T-helper 17 cell (primary cell): ENCODE results near the gene OR6C4. TPM values are rescaled to one million over a fixed set of nuclear protein-coding genes. Genes with fewer than 3 reads are reported as not detected.

Experiments
- total RNA-seq, 4 donors: library from RNA in 2 of 4; stranded (reverse) in 2 of 4; gene quantifications; one replicate each; pipeline ENCODE4 v1.2.3 and lab custom pipeline; 2022 to 2026

OR6C4 gene
- total RNA-seq, 2 donors from 2014 or later = not detected

Other genes with a start within 250 kb of the OR6C4 start
- not detected for gene OR6C1, start 235.3 kb upstream of the OR6C4 start, total RNA-seq
- gene OR6C3, start 218.9 kb upstream of the OR6C4 start, total RNA-seq = not detected
- not detected for gene OR6C75, start 186.6 kb upstream of the OR6C4 start, total RNA-seq
- not detected for gene OR6C65, start 149.1 kb upstream of the OR6C4 start, total RNA-seq
- gene OR6C76, start 123.3 kb upstream of the OR6C4 start, total RNA-seq = not detected
- gene OR6C2, start 105.5 kb upstream of the OR6C4 start, total RNA-seq = not detected
- gene OR6C70, start 79.5 kb upstream of the OR6C4 start, total RNA-seq = under 1 TPM in 1 of 2 donors, not detected in 1; 0.52 TPM
- not detected for gene OR6C68, start 57.2 kb upstream of the OR6C4 start, total RNA-seq
- gene OR2AP1, start 22.9 kb downstream of the OR6C4 start, total RNA-seq = under 1 TPM in 1 of 2 donors, not detected in 1; 0.30 TPM
- gene OR10P1, start 87.3 kb downstream of the OR6C4 start, total RNA-seq = not detected
- gene ITGA7, start 158.3 kb downstream of the OR6C4 start, total RNA-seq = 1 to 10 TPM in 1 of 2 donors, under 1 TPM in 1; 0.70 to 1.4 TPM
- gene BLOC1S1, start 166.4 kb downstream of the OR6C4 start, total RNA-seq = 10 to 100 TPM; 41.1 to 42.0 TPM
- 10 to 100 TPM; 12.9 to 13.8 TPM for gene RDH5, start 170.8 kb downstream of the OR6C4 start, total RNA-seq
- gene CD63, start 179.4 kb downstream of the OR6C4 start, total RNA-seq = 10 to 100 TPM; 83.3 to 83.9 TPM
- gene GDF11, start 193.5 kb downstream of the OR6C4 start, total RNA-seq = 1 to 10 TPM; 6.7 to 9.5 TPM